ENCODE measurements around the gene ANO9.

DNA sequence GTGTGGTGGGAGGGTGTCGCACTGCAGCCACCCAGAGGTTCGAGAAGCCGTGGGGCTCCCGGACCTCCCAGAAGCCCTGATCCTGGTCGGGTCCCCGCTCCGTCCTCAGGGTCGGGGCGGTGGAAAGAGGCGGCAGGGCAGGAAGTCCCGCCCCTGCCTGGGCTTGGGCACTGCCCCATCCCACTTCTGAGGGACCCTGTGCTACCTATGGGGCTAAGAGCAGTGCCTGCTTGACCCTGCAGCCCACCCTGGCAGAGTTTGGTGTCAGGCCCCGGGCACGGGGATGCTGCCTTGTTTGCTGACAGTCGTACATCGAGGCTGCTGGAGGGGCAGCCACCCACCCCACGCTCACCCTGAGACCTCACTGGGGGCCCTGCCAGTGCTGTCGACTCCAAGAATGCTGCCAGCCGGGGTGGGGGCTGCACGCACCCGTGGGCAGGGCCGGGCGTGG lies 45.8 kb upstream of the ANO9 start:
- TF ChIP-seq, protein P1, sequence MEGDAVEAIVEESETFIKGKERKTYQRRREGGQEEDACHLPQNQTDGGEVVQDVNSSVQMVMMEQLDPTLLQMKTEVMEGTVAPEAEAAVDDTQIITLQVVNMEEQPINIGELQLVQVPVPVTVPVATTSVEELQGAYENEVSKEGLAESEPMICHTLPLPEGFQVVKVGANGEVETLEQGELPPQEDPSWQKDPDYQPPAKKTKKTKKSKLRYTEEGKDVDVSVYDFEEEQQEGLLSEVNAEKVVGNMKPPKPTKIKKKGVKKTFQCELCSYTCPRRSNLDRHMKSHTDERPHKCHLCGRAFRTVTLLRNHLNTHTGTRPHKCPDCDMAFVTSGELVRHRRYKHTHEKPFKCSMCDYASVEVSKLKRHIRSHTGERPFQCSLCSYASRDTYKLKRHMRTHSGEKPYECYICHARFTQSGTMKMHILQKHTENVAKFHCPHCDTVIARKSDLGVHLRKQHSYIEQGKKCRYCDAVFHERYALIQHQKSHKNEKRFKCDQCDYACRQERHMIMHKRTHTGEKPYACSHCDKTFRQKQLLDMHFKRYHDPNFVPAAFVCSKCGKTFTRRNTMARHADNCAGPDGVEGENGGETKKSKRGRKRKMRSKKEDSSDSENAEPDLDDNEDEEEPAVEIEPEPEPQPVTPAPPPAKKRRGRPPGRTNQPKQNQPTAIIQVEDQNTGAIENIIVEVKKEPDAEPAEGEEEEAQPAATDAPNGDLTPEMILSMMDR (IDR thresholded peaks at IDR 0.05; ENCODE audit: insufficient read depth, low read depth, low read length): no peak
- TF ChIP-seq EZH2 (IDR thresholded peaks at IDR 0.05; ENCODE audit: insufficient read depth, low read length): no peak
